Liver (tissue), 3 donors: ENCODE data around the gene ECM2.

Experiments used
- EGR1 ChIP-seq, 2 donors: IDR thresholded peaks; 2 replicates each; pipeline ENCODE4 v1.6.1; 2016 to 2018; ENCODE audit warnings: antibody characterized with exemption in 2 of 2, low read depth in 2 of 2
- FOXA1 ChIP-seq: IDR thresholded peaks from 2 replicates; pipeline ENCODE4 v1.6.1; 2016; ENCODE audit warnings: antibody characterized with exemption
- JUND ChIP-seq, 2 donors: IDR thresholded peaks; 2 replicates each; pipeline ENCODE4 v1.6.1; 2016; ENCODE audit warnings: antibody characterized with exemption in 2 of 2
- MAX ChIP-seq: IDR thresholded peaks from 2 replicates; pipeline ENCODE4 v1.6.1; 2016; ENCODE audit warnings: antibody characterized with exemption
- NR2F2 ChIP-seq: IDR thresholded peaks from 2 replicates; pipeline ENCODE4 v1.6.1; 2016; ENCODE audit warnings: antibody characterized with exemption
- RAD21 ChIP-seq, 2 donors: IDR thresholded peaks; 2 replicates each; pipeline ENCODE4 v1.6.1; 2016; ENCODE audit warnings: antibody characterized with exemption in 2 of 2, mild to moderate bottlenecking in 2 of 2
- SP1 ChIP-seq: IDR thresholded peaks from 2 replicates; pipeline ENCODE4 v1.6.1; 2018; ENCODE audit warnings: antibody characterized with exemption, mild to moderate bottlenecking
- TAF1 ChIP-seq: conservative IDR thresholded peaks from 2 replicates; pipeline ENCODE4 v1.6.1; 2016; ENCODE audit warnings: antibody characterized with exemption, mild to moderate bottlenecking
- YY1 ChIP-seq: IDR thresholded peaks from 2 replicates; pipeline ENCODE4 v1.6.1; 2016; ENCODE audit warnings: antibody characterized with exemption, mild to moderate bottlenecking
- TF ChIP-seq, protein P1 (sequence below): fragments of 150-350 bp; IDR thresholded peaks from 2 replicates; pipeline ENCODE4 v1.5.1; 2017; ENCODE audit warnings: improper control_type of control experiment, low read depth, low read length; ENCODE audit not compliant: missing input control
- TF ChIP-seq, protein P2 (sequence below): IDR thresholded peaks from 2 replicates; pipeline ENCODE4 v1.6.1; 2016; ENCODE audit warnings: antibody characterized with exemption
- donor health status: healthy.
- donor health status: healthy.

- TF ChIP-seq, protein P1, sequence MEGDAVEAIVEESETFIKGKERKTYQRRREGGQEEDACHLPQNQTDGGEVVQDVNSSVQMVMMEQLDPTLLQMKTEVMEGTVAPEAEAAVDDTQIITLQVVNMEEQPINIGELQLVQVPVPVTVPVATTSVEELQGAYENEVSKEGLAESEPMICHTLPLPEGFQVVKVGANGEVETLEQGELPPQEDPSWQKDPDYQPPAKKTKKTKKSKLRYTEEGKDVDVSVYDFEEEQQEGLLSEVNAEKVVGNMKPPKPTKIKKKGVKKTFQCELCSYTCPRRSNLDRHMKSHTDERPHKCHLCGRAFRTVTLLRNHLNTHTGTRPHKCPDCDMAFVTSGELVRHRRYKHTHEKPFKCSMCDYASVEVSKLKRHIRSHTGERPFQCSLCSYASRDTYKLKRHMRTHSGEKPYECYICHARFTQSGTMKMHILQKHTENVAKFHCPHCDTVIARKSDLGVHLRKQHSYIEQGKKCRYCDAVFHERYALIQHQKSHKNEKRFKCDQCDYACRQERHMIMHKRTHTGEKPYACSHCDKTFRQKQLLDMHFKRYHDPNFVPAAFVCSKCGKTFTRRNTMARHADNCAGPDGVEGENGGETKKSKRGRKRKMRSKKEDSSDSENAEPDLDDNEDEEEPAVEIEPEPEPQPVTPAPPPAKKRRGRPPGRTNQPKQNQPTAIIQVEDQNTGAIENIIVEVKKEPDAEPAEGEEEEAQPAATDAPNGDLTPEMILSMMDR, result no peak
- TF ChIP-seq SP1 (no peak), RAD21 (IDR thresholded peaks at IDR 0.05) (no peak), EGR1 (IDR thresholded peaks at IDR 0.05; ENCODE audit: low read depth in 2 of 2) (no peak), MAX (no peak), FOXA1 (no peak), YY1 (no peak), TAF1 (no peak), JUND (IDR thresholded peaks at IDR 0.05) (no peak), NR2F2 (no peak)
- TF ChIP-seq, protein P2, sequence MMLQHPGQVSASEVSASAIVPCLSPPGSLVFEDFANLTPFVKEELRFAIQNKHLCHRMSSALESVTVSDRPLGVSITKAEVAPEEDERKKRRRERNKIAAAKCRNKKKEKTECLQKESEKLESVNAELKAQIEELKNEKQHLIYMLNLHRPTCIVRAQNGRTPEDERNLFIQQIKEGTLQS, result no peak
Observed at GRCh38 chr9:92480291-92480771, 55.5 kb downstream of the ECM2 start.
